Upper lobe of left lung (tissue), 4 donors: ENCODE results near the gene FAM169A.

ENCODE experiments used
- EP300 ChIP-seq, 4 donors: sonication (generic); formaldehyde crosslinking; IDR thresholded peaks; one replicate each; pipeline ENCODE4 v1.5.1; 2017; ENCODE audit warnings: antibody characterized with exemption in 4 of 4, control low read depth in 2 of 4
- POLR2A ChIP-seq, 4 donors: fragments of 450-650 bp; IDR thresholded peaks; one replicate each; pipeline ENCODE4 v1.5.1; 2016 to 2017; ENCODE audit warnings: antibody characterized with exemption in 4 of 4, mild to moderate bottlenecking in 2 of 4
- POLR2AphosphoS5 ChIP-seq, 2 donors: sonication (generic); formaldehyde crosslinking; IDR thresholded peaks; one replicate each; pipeline ENCODE4 v1.5.1; 2017; ENCODE audit warnings: antibody characterized with exemption in 2 of 2
- TF ChIP-seq, protein P1 (sequence below), 6 experiments: fragments of 450-650 bp in 4 of 6; fragments of 200-600 bp in 2 of 6; sonication (generic) in 2 of 6; IDR thresholded peaks; one replicate each; pipeline ENCODE4 v1.5.1; 2016 to 2019; ENCODE audit warnings: antibody characterized with exemption in 6 of 6

DNA sequence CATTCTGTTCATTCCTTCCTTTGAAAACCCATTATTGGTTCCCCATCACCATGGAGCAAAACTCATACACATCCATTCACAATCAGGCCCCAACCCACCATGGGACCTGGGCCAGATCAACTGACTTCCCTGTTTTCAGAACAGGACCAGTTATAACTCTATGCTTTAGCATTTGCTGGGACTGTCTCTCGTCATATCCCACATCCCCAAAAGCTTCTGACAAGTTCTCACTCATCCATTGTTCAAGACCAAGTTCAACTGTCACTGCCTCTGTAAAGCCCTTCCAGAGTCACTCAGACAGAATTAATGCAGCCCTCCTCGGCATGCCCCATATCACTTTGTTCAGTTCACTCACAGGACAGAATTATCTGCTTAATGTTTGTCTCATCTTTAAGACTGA, 4.0 kb downstream of the FAM169A start:
- TF ChIP-seq POLR2A (IDR thresholded peaks at IDR 0.05) (no peak), POLR2AphosphoS5 (IDR thresholded peaks at IDR 0.05) (no peak), EP300 (IDR thresholded peaks at IDR 0.05) (no peak)
- TF ChIP-seq, protein P1, sequence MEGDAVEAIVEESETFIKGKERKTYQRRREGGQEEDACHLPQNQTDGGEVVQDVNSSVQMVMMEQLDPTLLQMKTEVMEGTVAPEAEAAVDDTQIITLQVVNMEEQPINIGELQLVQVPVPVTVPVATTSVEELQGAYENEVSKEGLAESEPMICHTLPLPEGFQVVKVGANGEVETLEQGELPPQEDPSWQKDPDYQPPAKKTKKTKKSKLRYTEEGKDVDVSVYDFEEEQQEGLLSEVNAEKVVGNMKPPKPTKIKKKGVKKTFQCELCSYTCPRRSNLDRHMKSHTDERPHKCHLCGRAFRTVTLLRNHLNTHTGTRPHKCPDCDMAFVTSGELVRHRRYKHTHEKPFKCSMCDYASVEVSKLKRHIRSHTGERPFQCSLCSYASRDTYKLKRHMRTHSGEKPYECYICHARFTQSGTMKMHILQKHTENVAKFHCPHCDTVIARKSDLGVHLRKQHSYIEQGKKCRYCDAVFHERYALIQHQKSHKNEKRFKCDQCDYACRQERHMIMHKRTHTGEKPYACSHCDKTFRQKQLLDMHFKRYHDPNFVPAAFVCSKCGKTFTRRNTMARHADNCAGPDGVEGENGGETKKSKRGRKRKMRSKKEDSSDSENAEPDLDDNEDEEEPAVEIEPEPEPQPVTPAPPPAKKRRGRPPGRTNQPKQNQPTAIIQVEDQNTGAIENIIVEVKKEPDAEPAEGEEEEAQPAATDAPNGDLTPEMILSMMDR (IDR thresholded peaks at IDR 0.05) = no peak
